ENCODE data around the gene CPLX4.

CPLX4 gene

GRCh38 chr18:59318460-59319050, at the start of gene CPLX4:
Gene CPLX4, minus strand, starts transcription at chr18:59318649. Its CDS starts 187 bp downstream, at chr18:59318462.
- no peak for DNase-seq (ENCODE audit: low read depth in 1 of 2, low spot score in 1 of 2)

GRCh38 chr18:59360381-59360780, 41.9 kb upstream of the CPLX4 start:
- no peak for DNase-seq (ENCODE audit: low read depth in 1 of 2, low spot score in 1 of 2)

GRCh38 chr18:59359576-59359952, 41.1 kb upstream of the CPLX4 start:
- no peak for DNase-seq (ENCODE audit: low read depth in 1 of 2, low spot score in 1 of 2)

GRCh38 chr18:59358712-59359575, 40.5 kb upstream of the CPLX4 start, which contains the start of gene LMAN1:
Gene LMAN1, minus strand, starts transcription at chr18:59359265. Its CDS starts 21 bp downstream, at chr18:59359244.
- DNase-seq (ENCODE audit: low read depth in 1 of 2, low spot score in 1 of 2) = peak; percentile 83 to 95

- no peak for DNase-seq (ENCODE audit: low read depth in 1 of 2, low spot score in 1 of 2)
These were observed 39.9 kb upstream of the CPLX4 start for GRCh38 chr18:59358414-59358711.

- no peak for DNase-seq (ENCODE audit: low read depth in 1 of 2, low spot score in 1 of 2)
These were observed 39.5 kb upstream of the CPLX4 start for GRCh38 chr18:59357928-59358327.

GRCh38 chr18:59354731-59355130, 36.3 kb upstream of the CPLX4 start:
- DNase-seq (ENCODE audit: low read depth in 1 of 2, low spot score in 1 of 2) = no peak

- no peak for DNase-seq (ENCODE audit: low read depth in 1 of 2, low spot score in 1 of 2)
These were observed 34.7 kb upstream of the CPLX4 start for GRCh38 chr18:59353079-59353680.

- DNase-seq (ENCODE audit: low read depth in 1 of 2, low spot score in 1 of 2) = no peak
These were observed 33.9 kb upstream of the CPLX4 start for GRCh38 chr18:59352250-59352855.

- no peak for DNase-seq (ENCODE audit: low read depth in 1 of 2, low spot score in 1 of 2)
These were observed 27.1 kb upstream of the CPLX4 start for GRCh38 chr18:59345556-59345955.

- no peak for DNase-seq (ENCODE audit: low read depth in 1 of 2, low spot score in 1 of 2)
These were observed 26.5 kb upstream of the CPLX4 start for GRCh38 chr18:59344996-59345395.

- no peak for DNase-seq (ENCODE audit: low read depth in 1 of 2, low spot score in 1 of 2)
These were observed 25.5 kb upstream of the CPLX4 start for GRCh38 chr18:59343926-59344325.

GRCh38 chr18:59340817-59341216, 22.4 kb upstream of the CPLX4 start:
- no peak for DNase-seq (ENCODE audit: low read depth in 1 of 2, low spot score in 1 of 2)

GRCh38 chr18:59340312-59340711, 21.9 kb upstream of the CPLX4 start:
- DNase-seq (ENCODE audit: low read depth in 1 of 2, low spot score in 1 of 2) = no peak

- DNase-seq (ENCODE audit: low read depth in 1 of 2, low spot score in 1 of 2) = no peak
These were observed 14.5 kb upstream of the CPLX4 start for GRCh38 chr18:59332986-59333385.

GRCh38 chr18:59328683-59329082, 10.2 kb upstream of the CPLX4 start:
- no peak for DNase-seq (ENCODE audit: low read depth in 1 of 2, low spot score in 1 of 2)

- no peak for DNase-seq (ENCODE audit: low read depth in 1 of 2, low spot score in 1 of 2)
These were observed 7.5 kb upstream of the CPLX4 start for GRCh38 chr18:59325965-59326364.

- DNase-seq (ENCODE audit: low read depth in 1 of 2, low spot score in 1 of 2) = no peak
These were observed 6.1 kb upstream of the CPLX4 start for GRCh38 chr18:59324623-59324971.

- DNase-seq (ENCODE audit: low read depth in 1 of 2, low spot score in 1 of 2) = no peak
These were observed 5.6 kb upstream of the CPLX4 start for GRCh38 chr18:59323931-59324622.

GRCh38 chr18:59311631-59312030, 6.8 kb downstream of the CPLX4 start:
- DNase-seq (ENCODE audit: low read depth in 1 of 2, low spot score in 1 of 2) = no peak

GRCh38 chr18:59308938-59309260, 9.6 kb downstream of the CPLX4 start:
- DNase-seq (ENCODE audit: low read depth in 1 of 2, low spot score in 1 of 2) = no peak
